Peyer's patch (tissue), 4 donors: ENCODE results near the gene EVC. TPM values are rescaled to one million over a fixed set of nuclear protein-coding genes. Genes with fewer than 3 reads are reported as not detected.

Experiments
- DNase-seq, 3 donors: peaks; one replicate each; pipeline ENCODE4 v3.0.0-alpha.2; 2017 to 2019
- H3K27ac ChIP-seq, 4 donors: fragments of 200-600 bp; sonication (generic); one replicate each; pipeline ENCODE4 v1.5.1; 2016 to 2019
- H3K27me3 ChIP-seq, 2 donors: fragments of 200-600 bp; sonication (generic); one replicate each; pipeline ENCODE4 v1.5.1; 2019
- H3K36me3 ChIP-seq, 3 donors: fragments of 200-600 bp; sonication (generic); one replicate each; pipeline ENCODE4 v1.5.1; 2016 to 2019
- H3K4me1 ChIP-seq, 4 donors: fragments of 200-600 bp; sonication (generic); one replicate each; pipeline ENCODE4 v1.5.1; 2016 to 2019
- H3K4me3 ChIP-seq, 4 donors: fragments of 200-600 bp; sonication (generic); 1 replicate in 3 of 4; 2 replicates in 1 of 4; pipeline ENCODE4 v1.5.1; 2016 to 2019; ENCODE audit warnings: mild to moderate bottlenecking in 1 of 4
- H3K9me3 ChIP-seq, 4 donors: fragments of 200-600 bp; sonication (generic); one replicate each; pipeline ENCODE4 v1.5.1; 2016 to 2019; ENCODE audit warnings: mild to moderate bottlenecking in 1 of 4
- POLR2A ChIP-seq, 2 donors: fragments of 450-650 bp; IDR thresholded peaks; one replicate each; pipeline ENCODE4 v1.5.1; 2017; ENCODE audit warnings: antibody characterized with exemption in 2 of 2, mild to moderate bottlenecking in 2 of 2, moderate library complexity in 2 of 2
- total RNA-seq, 4 donors: library from RNA; depleted of rRNA; stranded (reverse); fragments of >200 nt; gene quantifications; one replicate each; pipeline ENCODE4 v1.1.0, GENCODE V29; 2016
- TF ChIP-seq, protein P1 (sequence below), 6 experiments: fragments of 450-650 bp in 4 of 6; fragments of 200-600 bp in 2 of 6; sonication (generic) in 1 of 6; IDR thresholded peaks; one replicate each; pipeline ENCODE4 v1.5.1; 2017 to 2019; ENCODE audit warnings: antibody characterized with exemption in 6 of 6, mild to moderate bottlenecking in 3 of 6, moderate library complexity in 1 of 6

The EVC gene
- total RNA-seq: 10 to 100 TPM in 1 of 4 donors, 1 to 10 TPM in 3; 1.6 to 40.4 (median 4.4) TPM

DNA sequence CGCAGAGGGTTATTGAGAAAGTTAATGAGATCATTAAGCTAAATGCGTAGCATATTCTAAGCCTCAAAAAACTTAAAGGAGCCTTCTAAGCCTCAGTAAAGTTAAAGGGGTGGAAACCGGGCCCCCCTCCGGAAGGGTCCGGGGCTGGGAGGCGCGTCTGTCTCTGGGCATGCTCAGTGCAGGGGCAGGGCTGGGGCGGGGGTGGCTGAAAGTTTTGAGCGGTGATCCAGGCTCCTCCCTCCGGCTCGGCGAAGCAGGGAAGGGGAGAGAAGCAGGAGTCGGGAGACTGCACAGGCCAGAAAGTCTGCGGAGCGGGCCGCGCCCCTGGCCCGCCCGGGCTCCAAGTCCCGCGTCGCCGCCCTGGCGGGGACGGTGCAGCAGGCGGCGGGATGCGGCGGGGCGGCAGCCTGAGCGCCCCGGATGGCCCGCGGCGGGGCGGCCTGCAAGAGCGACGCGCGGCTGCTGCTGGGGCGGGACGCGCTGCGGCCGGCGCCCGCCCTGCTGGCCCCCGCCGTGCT lies at the start of gene EVC:
TSS of gene EVC (plus strand) at position 241 of the 518 bp plus-strand sequence. CDS start at position 421, 180 bp downstream.
- Histone ChIP-seq H3K9me3 (peaks cover 0 to 3% (median 0%) of the 10 kb centered on the region in 4 donors), H3K27ac (peak within 1 kb of the TSS in 3 of 4 donors; percentile 52 to 78 (median 60)), H3K4me3 (peak within 1 kb of the TSS; percentile 30 to 55 (median 48)), H3K27me3 (no peaks in the 10 kb centered on the region), H3K36me3 (no peaks in the 10 kb centered on the region), H3K4me1 (peaks cover 0 to 5% (median 0%) of the 10 kb centered on the region in 4 donors)
- peak; percentile 24 to 66 (median 60) for DNase-seq
- TF ChIP-seq, protein P1, sequence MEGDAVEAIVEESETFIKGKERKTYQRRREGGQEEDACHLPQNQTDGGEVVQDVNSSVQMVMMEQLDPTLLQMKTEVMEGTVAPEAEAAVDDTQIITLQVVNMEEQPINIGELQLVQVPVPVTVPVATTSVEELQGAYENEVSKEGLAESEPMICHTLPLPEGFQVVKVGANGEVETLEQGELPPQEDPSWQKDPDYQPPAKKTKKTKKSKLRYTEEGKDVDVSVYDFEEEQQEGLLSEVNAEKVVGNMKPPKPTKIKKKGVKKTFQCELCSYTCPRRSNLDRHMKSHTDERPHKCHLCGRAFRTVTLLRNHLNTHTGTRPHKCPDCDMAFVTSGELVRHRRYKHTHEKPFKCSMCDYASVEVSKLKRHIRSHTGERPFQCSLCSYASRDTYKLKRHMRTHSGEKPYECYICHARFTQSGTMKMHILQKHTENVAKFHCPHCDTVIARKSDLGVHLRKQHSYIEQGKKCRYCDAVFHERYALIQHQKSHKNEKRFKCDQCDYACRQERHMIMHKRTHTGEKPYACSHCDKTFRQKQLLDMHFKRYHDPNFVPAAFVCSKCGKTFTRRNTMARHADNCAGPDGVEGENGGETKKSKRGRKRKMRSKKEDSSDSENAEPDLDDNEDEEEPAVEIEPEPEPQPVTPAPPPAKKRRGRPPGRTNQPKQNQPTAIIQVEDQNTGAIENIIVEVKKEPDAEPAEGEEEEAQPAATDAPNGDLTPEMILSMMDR (IDR thresholded peaks at IDR 0.05): no peak
- TF ChIP-seq POLR2A (IDR thresholded peaks at IDR 0.05): no peak

DNA sequence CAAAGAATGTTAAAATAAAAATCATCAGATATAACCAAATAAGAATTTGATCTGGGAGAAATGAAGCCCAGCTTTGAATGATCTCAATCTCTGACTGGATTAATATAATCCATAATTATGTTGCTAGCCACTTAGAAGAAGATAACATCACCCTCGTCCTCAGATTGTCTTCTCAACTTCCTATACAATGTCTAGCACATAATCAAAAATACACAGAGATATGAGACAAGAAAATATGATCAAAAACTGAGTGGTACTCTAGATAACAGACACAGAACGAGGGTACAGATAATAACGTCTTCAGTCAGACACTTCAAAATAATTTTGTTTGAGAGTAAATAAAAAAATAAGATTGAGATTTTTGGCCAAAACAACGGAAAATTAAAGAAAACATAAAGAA lies 49.8 kb upstream of the EVC start:
- no peak for TF ChIP-seq POLR2A (IDR thresholded peaks at IDR 0.05)
- no peaks in the 10 kb centered on the region for H3K36me3 ChIP-seq
- no peaks in the 10 kb centered on the region for H3K27me3 ChIP-seq
- DNase-seq: no peak
- H3K4me1 ChIP-seq: no peaks in the 10 kb centered on the region
- no peaks in the 10 kb centered on the region for H3K9me3 ChIP-seq
- H3K27ac ChIP-seq: no peak overlapping the region
- no peak overlapping the region for H3K4me3 ChIP-seq

DNA sequence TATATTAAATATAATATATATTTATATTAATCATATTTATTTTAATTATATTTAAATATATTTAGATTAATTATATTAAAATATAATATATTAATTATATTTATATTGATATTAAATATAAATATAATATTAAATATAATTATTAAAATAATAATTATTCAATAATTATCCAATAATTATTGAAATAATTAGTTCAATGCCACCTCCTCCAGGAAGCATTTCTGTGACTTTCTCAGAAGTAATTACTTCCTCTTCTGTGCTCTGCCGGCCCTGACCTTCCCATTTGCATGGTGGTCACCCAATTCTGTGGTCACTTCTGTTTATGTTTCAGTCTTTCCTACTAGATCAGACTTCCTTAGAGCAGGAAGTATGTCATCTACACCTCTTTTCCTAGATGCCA lies 48.4 kb upstream of the EVC start:
- DNase-seq: no peak
- no peaks in the 10 kb centered on the region for H3K36me3 ChIP-seq
- H3K27ac ChIP-seq: no peak overlapping the region
- peaks cover 0 to 3% (median 0%) of the 10 kb centered on the region in 4 donors for H3K9me3 ChIP-seq
- no peaks in the 10 kb centered on the region for H3K4me1 ChIP-seq
- H3K4me3 ChIP-seq: no peak overlapping the region
- no peaks in the 10 kb centered on the region for H3K27me3 ChIP-seq
- TF ChIP-seq POLR2A (IDR thresholded peaks at IDR 0.05): no peak
- TF ChIP-seq, protein P1 (IDR thresholded peaks at IDR 0.05): no peak

DNA sequence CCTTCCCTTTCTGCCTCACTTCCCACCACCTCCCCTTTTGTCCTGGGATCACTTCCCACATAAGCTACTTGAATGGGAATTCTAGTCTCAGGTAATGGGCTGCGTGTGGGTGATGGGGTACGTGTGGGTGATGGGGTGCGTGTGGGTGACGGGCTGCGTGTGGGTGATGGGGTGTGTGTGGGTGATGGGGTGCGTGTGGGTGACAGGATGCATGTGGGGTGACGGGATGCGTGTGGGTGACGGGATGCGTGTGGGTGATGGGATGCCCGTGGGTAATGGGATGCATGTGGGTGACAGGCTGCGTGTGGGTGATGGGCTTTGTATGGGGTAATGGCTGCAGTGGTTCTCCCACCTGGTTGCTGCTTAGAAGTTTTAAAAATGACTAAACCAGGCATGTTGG lies 46.2 kb upstream of the EVC start:
- no peak for DNase-seq
- H3K4me3 ChIP-seq: no peak overlapping the region
- H3K9me3 ChIP-seq: peaks cover 0 to 6% (median 0%) of the 10 kb centered on the region in 4 donors
- no peaks in the 10 kb centered on the region for H3K27me3 ChIP-seq
- no peaks in the 10 kb centered on the region for H3K4me1 ChIP-seq
- no peaks in the 10 kb centered on the region for H3K36me3 ChIP-seq
- no peak for TF ChIP-seq POLR2A (IDR thresholded peaks at IDR 0.05)
- TF ChIP-seq, protein P1 (IDR thresholded peaks at IDR 0.05): no peak
- H3K27ac ChIP-seq: no peak overlapping the region

DNA sequence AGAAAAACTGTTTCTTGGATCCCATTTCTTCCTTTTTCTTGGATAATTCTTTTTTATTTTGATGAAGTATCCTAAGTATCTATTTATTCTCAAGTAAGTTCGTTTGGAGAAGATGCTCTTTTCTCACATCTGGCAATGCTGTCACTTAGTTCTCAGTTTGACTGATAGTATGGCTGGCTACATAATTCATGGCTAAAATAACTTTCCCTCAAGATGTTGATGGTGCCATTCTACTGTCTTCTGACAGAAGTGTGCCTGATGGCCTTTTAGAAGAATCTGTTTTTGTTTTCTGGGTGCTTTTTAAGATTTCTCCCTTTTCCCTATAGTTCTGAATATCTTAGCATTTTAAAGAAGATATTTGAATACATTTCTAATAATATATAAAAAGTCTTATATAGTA lies 44.3 kb upstream of the EVC start:
- no peak for DNase-seq
- H3K27ac ChIP-seq: no peak overlapping the region
- H3K4me3 ChIP-seq: no peak overlapping the region
- TF ChIP-seq, protein P1 (IDR thresholded peaks at IDR 0.05): no peak
- no peak for TF ChIP-seq POLR2A (IDR thresholded peaks at IDR 0.05)
- no peaks in the 10 kb centered on the region for H3K36me3 ChIP-seq
- no peaks in the 10 kb centered on the region for H3K27me3 ChIP-seq
- peaks cover 0 to 6% (median 0%) of the 10 kb centered on the region in 4 donors for H3K9me3 ChIP-seq
- no peaks in the 10 kb centered on the region for H3K4me1 ChIP-seq

DNA sequence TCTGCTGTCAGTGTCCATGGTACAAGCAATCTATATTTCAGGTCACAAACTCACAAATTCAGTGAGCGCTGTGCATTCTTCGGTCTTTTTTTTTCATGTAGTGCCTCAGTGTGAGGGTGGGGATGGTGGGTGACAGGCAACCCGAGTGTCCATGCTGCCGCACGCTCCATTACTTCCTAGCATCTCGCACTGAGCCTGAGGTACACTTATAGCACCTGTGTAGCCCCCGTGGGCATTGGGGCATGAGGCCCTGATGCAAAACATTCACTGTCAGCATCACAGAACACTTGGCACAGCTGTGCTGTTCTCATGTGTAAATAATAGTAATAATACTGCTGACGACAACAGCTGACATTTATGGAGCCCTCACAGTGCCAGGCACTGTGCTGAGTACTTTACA lies 34.2 kb upstream of the EVC start:
- no peaks in the 10 kb centered on the region for H3K27me3 ChIP-seq
- H3K27ac ChIP-seq: no peak overlapping the region
- H3K4me3 ChIP-seq: no peak overlapping the region
- H3K9me3 ChIP-seq: no peaks in the 10 kb centered on the region
- no peaks in the 10 kb centered on the region for H3K4me1 ChIP-seq
- no peak for TF ChIP-seq POLR2A (IDR thresholded peaks at IDR 0.05)
- TF ChIP-seq, protein P1 (IDR thresholded peaks at IDR 0.05): no peak
- no peaks in the 10 kb centered on the region for H3K36me3 ChIP-seq
- DNase-seq: no peak
